GM12892 (cell line): Measurements from ENCODE around the gene ZKSCAN1.

Source experiments
- DNase-seq: peaks from one replicate; pipeline ENCODE4 v3.0.0; 2011; ENCODE audit not compliant: insufficient read length
- FAIRE-seq: peaks from 2 replicates; lab custom pipeline; 2011; peaks lifted over from hg19 to GRCh38; lab: Jason Lieb, UNC
- POLR2A ChIP-seq: IDR thresholded peaks from 2 replicates; pipeline ENCODE4 v1.6.1; 2011; ENCODE audit warnings: low read depth, low read length, control low read depth
- POLR2AphosphoS5 ChIP-seq: IDR thresholded peaks from 2 replicates; pipeline ENCODE4 v1.6.1; 2011; ENCODE audit warnings: low read depth, low read length, control low read depth
- TAF1 ChIP-seq: IDR thresholded peaks from 2 replicates; pipeline ENCODE4 v1.6.1; 2011; ENCODE audit warnings: low read depth, mild to moderate bottlenecking, control low read depth, low read length, borderline replicate concordance

The ZKSCAN1 gene

DNA sequence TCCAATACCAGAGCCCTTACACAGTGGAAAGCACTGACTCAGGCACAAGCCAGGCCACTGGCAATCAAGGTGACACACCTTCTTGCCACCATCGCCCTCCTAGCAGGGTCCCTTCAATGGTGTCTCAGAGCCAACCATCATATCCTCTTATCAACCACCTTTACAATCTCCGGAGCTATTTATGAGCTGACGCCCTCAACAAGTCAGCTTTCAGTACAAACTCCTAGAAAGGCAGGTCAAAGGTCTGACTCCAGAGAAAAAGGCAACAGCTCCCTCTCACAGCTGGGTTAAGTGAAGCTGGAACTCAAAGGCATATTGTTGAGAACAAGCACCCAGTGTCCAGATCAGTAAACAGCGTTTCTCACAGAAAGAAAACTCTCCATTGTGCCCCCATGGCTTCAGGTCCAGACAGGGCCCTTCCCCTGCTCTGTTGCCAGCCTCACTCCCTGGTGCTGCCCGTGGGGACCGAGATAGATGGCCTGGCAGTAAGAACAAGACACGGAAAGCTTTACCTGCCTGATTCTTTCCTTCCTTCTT lies 63.7 kb downstream of the ZKSCAN1 start:
- no peak for DNase-seq
- TF ChIP-seq POLR2AphosphoS5 (no peak), POLR2A (no peak), TAF1 (no peak)
- FAIRE-seq, result no peak

DNA sequence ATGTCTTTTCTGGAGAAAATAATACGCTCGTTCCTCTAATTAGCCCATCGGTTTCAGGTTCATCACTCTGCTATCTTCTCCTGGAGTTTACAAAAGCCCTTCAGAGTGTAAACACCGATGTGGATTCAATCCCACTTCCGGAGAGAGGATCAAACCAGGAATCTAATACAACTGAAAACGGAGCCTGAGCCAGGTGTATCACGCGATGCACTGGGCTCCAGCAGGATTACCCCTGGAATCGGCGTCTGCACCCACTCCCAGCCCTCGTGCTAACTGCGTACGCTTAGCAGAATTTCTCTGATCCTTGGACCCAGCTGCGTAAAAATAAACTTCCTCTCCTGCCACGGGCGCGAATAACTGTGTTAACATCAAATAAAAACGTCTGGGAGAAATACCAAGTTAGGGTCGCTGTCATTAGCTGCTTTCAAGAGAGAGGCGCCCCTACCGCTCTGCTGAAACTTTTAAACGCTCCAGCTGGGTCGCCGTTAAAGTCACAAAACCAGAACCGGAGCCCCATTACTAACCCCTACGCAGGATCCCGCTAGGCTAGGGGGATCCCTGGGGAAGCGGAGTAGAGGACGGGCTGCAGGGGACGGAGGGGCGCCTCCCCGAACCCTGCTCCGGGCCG lies 65.6 kb downstream of the ZKSCAN1 start:
- no peak for FAIRE-seq
- TF ChIP-seq TAF1 (no peak), POLR2A (no peak), POLR2AphosphoS5 (no peak)
- DNase-seq, result no peak

DNA sequence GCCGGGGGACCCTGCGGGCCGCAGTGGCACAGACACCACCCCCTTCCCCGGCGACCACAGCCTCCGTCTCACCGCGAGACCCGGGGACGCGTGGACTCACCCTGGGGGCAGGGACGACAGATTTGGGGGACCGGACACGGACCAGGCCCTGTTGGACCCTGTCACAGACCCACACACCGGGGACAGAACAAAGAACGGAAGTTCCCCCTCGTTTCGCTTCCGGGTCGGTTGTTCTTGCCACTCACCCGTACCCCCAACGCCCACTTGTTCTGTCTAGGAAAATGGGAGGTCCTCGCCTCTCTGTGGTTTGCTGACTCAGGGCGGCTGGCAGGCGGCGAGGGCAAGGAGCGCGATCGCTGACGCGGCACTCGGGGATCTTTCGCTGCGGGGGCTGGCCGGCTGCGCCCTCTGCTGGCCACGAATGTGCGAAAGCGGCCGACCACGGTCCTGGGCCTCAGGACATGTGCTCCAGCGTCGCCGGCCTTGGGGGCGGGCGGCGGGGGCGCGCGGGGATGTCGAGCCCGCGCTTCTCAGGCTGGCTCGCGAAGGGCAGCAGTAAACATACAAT lies 66.2 kb downstream of the ZKSCAN1 start, which contains the start of gene ZNF3:
ZNF3 (minus strand) TSS at position 189 of the 568 bp plus-strand sequence. CDS start 4,366 bp downstream, outside the sequence.
- peak; percentile 99 for FAIRE-seq
- TF ChIP-seq POLR2A (peak; percentile 95), POLR2AphosphoS5 (peak; percentile 94), TAF1 (peak; percentile 70; the same call in 1 of the 2 replicates)

DNA sequence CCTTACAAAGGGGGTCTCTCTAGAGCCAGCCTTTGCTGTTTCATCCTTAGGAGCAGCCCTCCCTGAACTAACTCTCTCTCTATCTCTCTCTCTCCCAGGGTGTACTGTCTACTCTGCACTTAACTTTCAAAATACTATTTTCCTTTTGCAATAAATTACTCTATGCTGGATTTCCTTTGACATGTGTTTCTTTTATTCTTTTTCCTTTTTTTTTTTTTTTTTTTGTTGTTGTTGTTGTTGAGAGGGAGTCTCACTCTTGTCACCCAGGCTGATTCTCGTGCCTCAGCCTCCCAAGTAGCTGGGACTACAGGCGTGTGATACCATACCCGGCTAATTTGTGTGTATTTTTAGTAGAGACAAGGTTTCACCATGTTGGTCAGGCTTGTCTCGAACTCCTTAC lies 67.6 kb downstream of the ZKSCAN1 start:
- no peak for FAIRE-seq
- TF ChIP-seq POLR2A (no peak), TAF1 (no peak), POLR2AphosphoS5 (no peak)
- DNase-seq, result no peak

More for the DNA sequence above, 66.2 kb downstream of the ZKSCAN1 start, which contains the start of gene ZNF3:
- peak; percentile 89 for DNase-seq

DNA sequence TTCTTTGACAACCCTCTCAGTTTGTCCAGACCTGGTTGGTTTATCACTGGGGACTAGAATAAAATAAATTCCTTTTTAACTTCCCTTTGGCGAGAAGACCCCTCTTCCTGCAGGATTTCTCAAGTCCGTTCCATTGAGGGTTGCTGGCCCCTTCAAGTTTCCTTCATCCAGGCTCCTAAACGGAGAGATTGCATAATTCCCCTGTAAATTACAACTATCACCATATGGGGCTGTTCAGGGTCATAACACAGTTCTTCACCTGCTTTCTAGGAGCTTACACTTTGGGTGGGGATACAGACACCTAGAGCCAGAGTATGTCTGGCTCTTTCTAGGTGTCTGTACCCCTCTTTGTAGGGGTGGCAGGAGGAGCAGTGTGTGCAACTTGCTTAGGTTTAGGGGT lies 70.1 kb downstream of the ZKSCAN1 start:
- FAIRE-seq (no peak), DNase-seq (no peak)
- TF ChIP-seq POLR2AphosphoS5 (no peak), POLR2A (no peak), TAF1 (no peak)

DNA sequence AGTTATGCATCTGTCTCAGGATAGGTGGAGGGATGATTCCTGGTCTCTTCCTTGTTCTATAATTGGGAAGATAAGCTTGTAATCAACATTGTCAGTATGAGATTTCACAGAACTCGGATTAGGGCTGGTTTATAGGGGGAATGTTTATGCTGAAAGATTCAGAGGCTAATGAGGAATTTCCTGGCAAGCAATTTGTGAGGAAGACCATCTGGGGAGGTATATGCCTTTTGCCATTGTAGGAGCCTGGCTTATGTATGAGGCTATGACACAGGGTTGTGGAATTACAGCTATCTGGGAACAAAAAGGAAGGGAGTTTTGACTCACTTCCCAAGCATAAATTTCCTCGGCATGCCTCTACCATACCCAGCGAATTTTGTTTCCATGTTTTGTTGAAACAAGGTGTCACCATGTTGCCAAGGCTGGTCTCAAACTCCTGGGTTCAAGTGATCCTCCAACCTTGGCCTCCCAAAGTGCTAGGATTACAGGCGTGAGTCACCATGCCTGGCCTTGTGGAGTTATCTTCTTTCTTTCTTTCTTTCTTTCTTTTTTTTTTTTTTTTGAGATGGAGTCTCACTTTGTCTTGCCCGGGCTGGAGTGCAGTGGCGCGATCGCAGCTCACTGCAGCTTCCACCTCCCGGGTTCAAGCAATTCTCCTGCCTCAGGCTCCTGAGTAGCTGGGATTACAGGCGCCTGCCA lies 71.8 kb downstream of the ZKSCAN1 start:
- DNase-seq (no peak), FAIRE-seq (no peak)
- TF ChIP-seq TAF1 (no peak), POLR2A (no peak), POLR2AphosphoS5 (no peak)

DNA sequence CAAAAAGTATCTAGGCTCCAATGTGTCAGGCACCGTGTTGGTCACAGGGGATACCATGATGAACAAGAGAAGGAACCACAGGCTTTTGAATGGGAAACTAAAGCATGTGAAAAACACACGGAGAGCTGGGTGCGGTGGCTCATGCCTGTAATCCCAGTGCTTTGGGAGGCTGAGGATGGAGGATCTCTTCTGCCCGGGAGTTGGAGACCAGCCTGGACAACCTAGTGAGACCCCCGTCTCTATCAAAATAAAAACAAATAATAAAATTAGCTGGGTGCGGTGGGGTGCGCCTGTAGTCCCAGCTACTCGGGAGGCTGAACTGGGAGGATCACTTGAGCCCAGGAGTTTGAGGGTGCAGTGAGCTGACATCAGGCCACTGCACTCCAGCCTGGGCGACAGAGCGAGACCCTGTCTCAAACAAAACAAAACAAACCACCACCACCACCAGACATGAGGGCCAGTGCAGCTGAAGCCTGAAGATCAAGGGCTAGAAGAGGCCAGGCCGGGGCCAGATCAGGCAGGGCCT lies 72.8 kb downstream of the ZKSCAN1 start:
- FAIRE-seq (no peak), DNase-seq (no peak)
- TF ChIP-seq POLR2AphosphoS5, result no peak
- no peak for TF ChIP-seq TAF1
- no peak for TF ChIP-seq POLR2A

DNA sequence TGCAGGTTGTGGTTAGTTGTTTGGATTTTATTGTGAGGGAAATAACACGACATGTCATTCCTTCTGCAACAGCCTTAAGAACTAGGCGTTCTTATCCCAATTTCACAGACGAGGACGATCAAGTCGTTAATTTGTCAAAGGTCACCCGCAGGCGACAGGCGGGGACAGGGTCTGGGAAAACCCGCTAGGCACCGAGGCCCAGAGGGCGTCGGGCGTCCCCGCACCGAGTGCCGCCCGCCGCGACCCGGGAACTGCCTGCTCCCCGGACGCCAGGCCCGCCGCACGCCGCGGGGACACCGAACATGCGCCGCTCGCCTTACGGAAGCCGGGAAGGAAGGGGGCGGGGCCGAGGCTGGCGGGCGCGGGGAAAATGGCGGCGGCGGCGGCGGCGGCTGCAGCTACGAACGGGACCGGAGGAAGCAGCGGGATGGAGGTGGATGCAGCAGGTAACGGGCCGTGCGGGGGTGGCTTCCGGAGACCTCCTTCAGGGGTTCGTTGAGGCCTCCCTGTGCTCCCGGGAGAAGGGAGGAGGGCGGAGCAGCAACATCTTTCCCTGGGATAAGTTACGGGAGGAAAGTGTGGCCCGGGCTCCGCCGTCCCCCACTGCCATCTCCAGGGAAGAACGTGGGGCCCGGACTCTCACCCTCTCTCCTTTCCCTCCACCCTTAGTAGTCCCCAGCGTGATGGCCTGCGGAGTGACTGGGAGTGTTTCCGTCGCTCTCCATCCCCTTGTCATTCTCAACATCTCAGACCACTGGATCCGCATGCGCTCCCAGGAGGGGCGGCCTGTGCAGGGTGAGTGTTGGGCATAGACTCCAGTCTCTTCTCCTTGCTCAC lies 73.4 kb downstream of the ZKSCAN1 start, which contains the start of gene COPS6:
COPS6 (plus strand) TSS at position 349 of the 837 bp plus-strand sequence; CDS start at position 371, 22 bp downstream.
- TF ChIP-seq TAF1 (peak; percentile 64), POLR2AphosphoS5 (peak; percentile 41; the same call in 1 of the 2 replicates), POLR2A (peak; percentile 92; the same call in 1 of the 2 replicates)
- DNase-seq (peak; percentile 91), FAIRE-seq (peak; percentile 98)

DNA sequence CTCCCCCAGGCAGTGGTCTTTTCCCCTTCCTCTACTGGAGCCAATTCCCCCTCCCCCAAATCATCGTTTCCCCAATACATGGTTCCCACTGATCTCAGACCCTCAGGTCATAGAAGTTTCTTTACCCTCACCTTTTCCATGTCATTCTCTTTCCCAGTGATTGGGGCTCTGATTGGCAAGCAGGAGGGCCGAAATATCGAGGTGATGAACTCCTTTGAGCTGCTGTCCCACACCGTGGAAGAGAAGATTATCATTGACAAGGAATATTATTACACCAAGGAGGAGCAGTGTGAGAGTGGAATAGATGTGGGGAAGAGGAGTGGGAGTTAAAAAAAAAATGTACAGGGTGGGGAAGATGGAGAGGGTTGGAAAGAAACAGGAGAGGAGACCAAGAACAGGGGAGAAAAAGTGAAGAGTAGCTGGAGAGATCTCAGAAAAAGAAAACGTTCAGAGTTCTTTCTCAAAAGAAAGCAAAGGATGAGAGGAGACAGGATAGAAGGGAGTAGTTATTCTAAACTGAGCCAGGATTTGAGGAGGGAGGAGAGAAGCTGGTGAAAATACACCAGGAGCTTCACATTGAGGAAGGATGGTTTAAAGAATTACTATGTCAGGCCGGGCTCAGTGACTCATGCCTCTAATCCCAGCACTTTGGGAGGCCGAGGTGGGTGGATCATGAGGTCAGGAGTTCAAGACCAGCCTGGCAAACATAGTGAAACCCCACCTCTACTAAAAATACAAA lies 74.2 kb downstream of the ZKSCAN1 start:
- DNase-seq (no peak), FAIRE-seq (no peak)
- TF ChIP-seq TAF1 (no peak), POLR2AphosphoS5 (no peak), POLR2A (no peak)
